ENCODE data around the gene SIL1.

DNA sequence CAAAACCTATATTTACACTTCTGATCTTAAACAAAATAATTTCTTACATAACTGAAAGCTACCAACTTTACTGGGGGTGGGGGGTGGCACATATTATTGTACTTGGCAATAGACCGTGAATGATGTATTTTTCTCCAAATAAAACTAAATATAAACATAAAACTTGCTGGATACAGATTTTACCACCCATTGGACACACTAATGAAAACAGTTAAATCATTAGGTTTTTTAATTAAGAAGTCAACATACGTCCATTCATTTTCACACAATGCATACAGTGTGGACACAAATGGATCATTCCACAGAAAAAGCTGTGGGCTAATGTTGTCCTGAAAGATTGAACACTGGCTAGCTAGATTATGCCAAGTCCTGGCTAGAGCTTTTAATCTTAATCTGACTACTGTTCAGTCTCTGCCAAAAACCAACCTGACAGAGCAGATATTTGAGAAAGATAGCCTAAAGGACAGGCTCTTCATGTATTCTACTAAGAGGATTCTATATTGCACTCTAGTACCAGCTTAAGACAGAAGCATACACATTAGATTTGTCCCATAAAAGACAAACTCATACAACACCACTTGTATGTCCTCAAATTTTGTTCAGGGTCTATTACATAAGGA is 118.1 kb downstream of the SIL1 start:
- TF ChIP-seq TARDBP (IDR thresholded peaks at IDR 0.05): no peak
- no peak for TF ChIP-seq SUZ12 (IDR thresholded peaks at IDR 0.05)
- no peak for TF ChIP-seq FOXA1 (IDR thresholded peaks at IDR 0.05)
- TF ChIP-seq ELF4 (IDR thresholded peaks at IDR 0.05): no peak
- no peak for TF ChIP-seq LEF1 (IDR thresholded peaks at IDR 0.05; ENCODE audit: borderline replicate concordance)
- no peak for TF ChIP-seq BHLHE40 (IDR thresholded peaks at IDR 0.05; ENCODE audit: borderline replicate concordance)
- TF ChIP-seq NFRKB (IDR thresholded peaks at IDR 0.05): no peak
- TF ChIP-seq ZNF384 (IDR thresholded peaks at IDR 0.05): no peak
- no peak for TF ChIP-seq CTBP1 (IDR thresholded peaks at IDR 0.05; ENCODE audit: borderline replicate concordance)
- TF ChIP-seq ARNT (IDR thresholded peaks at IDR 0.05): no peak
- no peak for TF ChIP-seq FOXM1 (IDR thresholded peaks at IDR 0.05; ENCODE audit: borderline replicate concordance)
- TF ChIP-seq SP1 (IDR thresholded peaks at IDR 0.05): no peak

Data from HEK293T (cell line).